ENCODE data around the gene TENT5C. TPM values are rescaled to one million over a fixed set of nuclear protein-coding genes. Genes with fewer than 3 reads are reported as not detected.
A peak's percentile ranks its signal among the peaks of the same experiment; 100 is the strongest.

Gene TENT5C
- total RNA-seq, 1 donor from 2014 or later = 1.4 TPM

- no peak for DNase-seq (ENCODE audit: low read depth, low spot score)
- H3K36me3 Mint-ChIP-seq (ENCODE audit: low read depth) = no peaks in the 10 kb centered on the region
Observed at GRCh38 chr1:117573386-117574023, 32.3 kb upstream of the TENT5C start.

GRCh38 chr1:117574161-117574835 lies 31.6 kb upstream of the TENT5C start:
- H3K27me3 Mint-ChIP-seq (ENCODE audit: low read depth) = no peaks in the 10 kb centered on the region
- peaks cover 4% of the 10 kb centered on the region for H3K4me1 Mint-ChIP-seq
- TF ChIP-seq, protein P1, sequence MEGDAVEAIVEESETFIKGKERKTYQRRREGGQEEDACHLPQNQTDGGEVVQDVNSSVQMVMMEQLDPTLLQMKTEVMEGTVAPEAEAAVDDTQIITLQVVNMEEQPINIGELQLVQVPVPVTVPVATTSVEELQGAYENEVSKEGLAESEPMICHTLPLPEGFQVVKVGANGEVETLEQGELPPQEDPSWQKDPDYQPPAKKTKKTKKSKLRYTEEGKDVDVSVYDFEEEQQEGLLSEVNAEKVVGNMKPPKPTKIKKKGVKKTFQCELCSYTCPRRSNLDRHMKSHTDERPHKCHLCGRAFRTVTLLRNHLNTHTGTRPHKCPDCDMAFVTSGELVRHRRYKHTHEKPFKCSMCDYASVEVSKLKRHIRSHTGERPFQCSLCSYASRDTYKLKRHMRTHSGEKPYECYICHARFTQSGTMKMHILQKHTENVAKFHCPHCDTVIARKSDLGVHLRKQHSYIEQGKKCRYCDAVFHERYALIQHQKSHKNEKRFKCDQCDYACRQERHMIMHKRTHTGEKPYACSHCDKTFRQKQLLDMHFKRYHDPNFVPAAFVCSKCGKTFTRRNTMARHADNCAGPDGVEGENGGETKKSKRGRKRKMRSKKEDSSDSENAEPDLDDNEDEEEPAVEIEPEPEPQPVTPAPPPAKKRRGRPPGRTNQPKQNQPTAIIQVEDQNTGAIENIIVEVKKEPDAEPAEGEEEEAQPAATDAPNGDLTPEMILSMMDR (conservative IDR thresholded peaks at IDR 0.05) = no peak
- DNase-seq (ENCODE audit: low read depth, low spot score) = no peak
- peak overlapping the region; percentile 35 for H3K27ac Mint-ChIP-seq (ENCODE audit: unreplicated experiment)
- no peak overlapping the region for H3K4me3 Mint-ChIP-seq
- no peaks in the 10 kb centered on the region for H3K9me3 Mint-ChIP-seq
- H3K36me3 Mint-ChIP-seq (ENCODE audit: low read depth) = no peaks in the 10 kb centered on the region

More at GRCh38 chr1:117573386-117574023, 32.3 kb upstream of the TENT5C start:
- Mint-ChIP-seq H3K4me3 (no peak overlapping the region), H3K4me1 (peaks cover 4% of the 10 kb centered on the region), H3K27ac (ENCODE audit: unreplicated experiment) (no peak overlapping the region), H3K9me3 (no peaks in the 10 kb centered on the region), H3K27me3 (ENCODE audit: low read depth) (no peaks in the 10 kb centered on the region)
- TF ChIP-seq, protein P1 (conservative IDR thresholded peaks at IDR 0.05) = no peak

DNA sequence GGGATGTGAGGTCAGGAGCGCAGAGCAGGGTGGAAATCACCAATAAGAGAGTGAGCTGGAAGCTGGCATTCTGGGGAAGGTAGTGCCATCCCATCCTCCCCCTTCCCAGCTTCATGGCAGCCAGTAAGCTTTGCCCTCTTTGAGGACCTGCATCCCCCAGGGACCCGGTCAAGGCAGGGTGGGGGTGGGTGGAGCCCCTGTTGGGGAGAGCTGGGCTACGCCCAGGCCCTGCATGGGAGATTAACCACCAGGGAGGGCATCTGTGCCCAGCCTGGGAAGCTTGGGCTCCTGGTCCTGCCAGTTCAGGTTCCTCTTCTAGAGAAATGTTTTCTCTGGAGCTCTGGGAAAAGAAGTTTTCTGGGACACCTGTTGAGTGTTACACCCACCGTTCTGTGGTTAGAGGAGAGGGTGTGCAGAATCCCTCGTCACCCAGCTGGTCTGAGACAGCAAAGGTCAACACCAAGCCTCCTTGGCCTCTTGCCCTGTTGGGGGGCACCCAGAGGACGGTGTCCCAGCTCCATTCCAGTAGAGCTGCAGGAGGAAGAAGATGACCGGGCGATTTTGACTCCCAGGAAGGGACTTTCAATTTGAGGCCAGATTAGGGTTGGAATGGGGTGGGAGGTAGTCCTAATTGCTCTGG lies 30.1 kb upstream of the TENT5C start:
- Mint-ChIP-seq H3K9me3 (no peaks in the 10 kb centered on the region), H3K36me3 (ENCODE audit: low read depth) (no peaks in the 10 kb centered on the region), H3K4me3 (no peak overlapping the region), H3K4me1 (peaks cover 4% of the 10 kb centered on the region), H3K27ac (ENCODE audit: unreplicated experiment) (no peak overlapping the region), H3K27me3 (ENCODE audit: low read depth) (no peaks in the 10 kb centered on the region)
- TF ChIP-seq, protein P1 (conservative IDR thresholded peaks at IDR 0.05) = no peak
- no peak for DNase-seq (ENCODE audit: low read depth, low spot score)

DNA sequence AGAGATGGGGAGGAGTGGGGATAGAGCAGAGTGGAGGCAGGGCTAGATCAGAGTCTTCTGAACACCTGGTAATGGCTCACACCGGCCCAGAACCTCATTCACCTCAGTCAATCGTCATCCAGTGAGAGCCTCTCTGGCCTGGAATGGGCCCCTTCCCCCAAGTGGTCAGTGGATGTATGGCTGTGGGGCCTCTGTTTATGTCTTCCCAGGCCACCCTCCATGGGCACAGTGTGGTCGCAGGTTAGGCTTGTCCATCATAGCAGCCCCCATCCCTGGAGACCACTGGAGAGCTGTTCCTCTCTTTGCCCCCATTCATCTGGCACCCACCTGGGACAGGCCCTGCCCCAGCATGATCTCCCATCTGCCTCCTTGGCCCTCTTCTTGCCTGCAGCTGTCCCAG lies 29.6 kb upstream of the TENT5C start:
- no peaks in the 10 kb centered on the region for H3K9me3 Mint-ChIP-seq
- peaks cover 4% of the 10 kb centered on the region for H3K4me1 Mint-ChIP-seq
- peak overlapping the region; percentile 27 for H3K27ac Mint-ChIP-seq (ENCODE audit: unreplicated experiment)
- no peaks in the 10 kb centered on the region for H3K36me3 Mint-ChIP-seq (ENCODE audit: low read depth)
- no peaks in the 10 kb centered on the region for H3K27me3 Mint-ChIP-seq (ENCODE audit: low read depth)
- TF ChIP-seq, protein P1 (conservative IDR thresholded peaks at IDR 0.05) = no peak
- no peak for DNase-seq (ENCODE audit: low read depth, low spot score)
- no peak overlapping the region for H3K4me3 Mint-ChIP-seq

GRCh38 chr1:117577191-117577885 lies 28.5 kb upstream of the TENT5C start:
- Mint-ChIP-seq H3K27me3 (ENCODE audit: low read depth) (no peaks in the 10 kb centered on the region), H3K36me3 (ENCODE audit: low read depth) (no peaks in the 10 kb centered on the region), H3K4me3 (no peak overlapping the region), H3K27ac (ENCODE audit: unreplicated experiment) (no peak overlapping the region), H3K4me1 (peaks cover 4% of the 10 kb centered on the region), H3K9me3 (no peaks in the 10 kb centered on the region)
- DNase-seq (ENCODE audit: low read depth, low spot score) = no peak
- TF ChIP-seq, protein P1 (conservative IDR thresholded peaks at IDR 0.05) = no peak
